Suprapubic skin (tissue), 4 donors: ENCODE measurements around the gene ARHGAP1. TPM values are rescaled to one million over a fixed set of nuclear protein-coding genes. Genes with fewer than 3 reads are reported as not detected.

Source experiments
- DNase-seq, 2 donors: peaks; one replicate each; pipeline ENCODE4 v3.0.0-alpha.2; 2019; ENCODE audit warnings: low spot score in 2 of 2
- H3K27ac ChIP-seq: fragments of 200-600 bp; sonication (generic); one replicate; pipeline ENCODE4 v1.5.1; 2019
- H3K27me3 ChIP-seq: fragments of 200-600 bp; sonication (generic); one replicate; pipeline ENCODE4 v1.5.1; 2019
- H3K36me3 ChIP-seq: fragments of 200-600 bp; sonication (generic); one replicate; pipeline ENCODE4 v1.5.1; 2019
- H3K4me1 ChIP-seq: fragments of 200-600 bp; sonication (generic); one replicate; pipeline ENCODE4 v1.5.1; 2019
- H3K4me3 ChIP-seq: fragments of 200-600 bp; sonication (generic); one replicate; pipeline ENCODE4 v1.5.1; 2019; ENCODE audit warnings: mild to moderate bottlenecking
- H3K9me3 ChIP-seq: fragments of 200-600 bp; sonication (generic); one replicate; pipeline ENCODE4 v1.5.1; 2019
- EP300 ChIP-seq: sonication (generic); formaldehyde crosslinking; IDR thresholded peaks from one replicate; pipeline ENCODE4 v1.6.1; 2017; ENCODE audit warnings: antibody characterized with exemption
- POLR2A ChIP-seq, 2 donors: fragments of 450-650 bp; IDR thresholded peaks; one replicate each; pipeline ENCODE4 v1.6.1; 2017; ENCODE audit warnings: antibody characterized with exemption in 2 of 2, mild to moderate bottlenecking in 2 of 2, moderate library complexity in 2 of 2
- POLR2AphosphoS5 ChIP-seq, 3 donors: sonication (generic); formaldehyde crosslinking; IDR thresholded peaks; one replicate each; pipeline ENCODE4 v1.6.1; 2017; ENCODE audit warnings: antibody characterized with exemption in 3 of 3
- WGBS: methylation state at CpG from one replicate; pipeline ENCODE4 v1.1.5; 2018; 5-methylcytosine and 5-hydroxymethylcytosine counted together
- total RNA-seq, 4 donors: library from RNA; depleted of rRNA; stranded (reverse); fragments of >200 nt; gene quantifications; one replicate each; pipeline ENCODE4 v1.1.0, GENCODE V29; 2016
- TF ChIP-seq, protein P1 (sequence below), 2 donors: fragments of 200-600 bp in 1 of 2; fragments of 450-650 bp in 1 of 2; sonication (generic) in 1 of 2; IDR thresholded peaks; one replicate each; pipeline ENCODE4 v1.5.1; 2016 to 2019; ENCODE audit warnings: antibody characterized with exemption in 2 of 2, mild to moderate bottlenecking in 1 of 2, moderate library complexity in 1 of 2

The ARHGAP1 gene
- total RNA-seq, 4 donors from 2014 or later = 53.7 to 72.5 (median 68.5) TPM

DNA sequence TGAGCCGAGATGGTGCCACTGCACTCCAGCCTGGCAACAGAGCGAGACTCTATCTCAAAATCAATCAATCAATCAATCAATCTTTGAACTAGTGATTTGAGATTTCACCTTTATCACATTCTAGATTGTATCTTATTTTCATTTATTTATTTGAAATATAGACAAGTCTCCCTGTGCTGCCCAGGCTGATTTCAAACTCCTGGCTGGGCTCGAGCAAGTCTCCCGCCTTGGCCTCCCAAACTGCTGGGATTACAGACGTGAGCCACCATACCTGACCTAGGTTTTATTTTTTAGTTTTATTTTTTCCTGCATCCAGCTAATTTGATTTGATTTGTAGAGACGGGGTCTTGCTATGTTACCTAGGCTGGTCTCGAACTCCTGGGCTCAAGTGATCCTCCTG is 35.7 kb upstream of the ARHGAP1 start:
- DNase-seq = no peak
- H3K4me1 ChIP-seq = no peaks in the 10 kb centered on the region
- WGBS = 89% methylated on average over 7 of the region's 7 CpGs
- H3K4me3 ChIP-seq = no peak overlapping the region
- no peak overlapping the region for H3K27ac ChIP-seq
- H3K36me3 ChIP-seq = no peaks in the 10 kb centered on the region
- no peaks in the 10 kb centered on the region for H3K9me3 ChIP-seq
- TF ChIP-seq, protein P1, sequence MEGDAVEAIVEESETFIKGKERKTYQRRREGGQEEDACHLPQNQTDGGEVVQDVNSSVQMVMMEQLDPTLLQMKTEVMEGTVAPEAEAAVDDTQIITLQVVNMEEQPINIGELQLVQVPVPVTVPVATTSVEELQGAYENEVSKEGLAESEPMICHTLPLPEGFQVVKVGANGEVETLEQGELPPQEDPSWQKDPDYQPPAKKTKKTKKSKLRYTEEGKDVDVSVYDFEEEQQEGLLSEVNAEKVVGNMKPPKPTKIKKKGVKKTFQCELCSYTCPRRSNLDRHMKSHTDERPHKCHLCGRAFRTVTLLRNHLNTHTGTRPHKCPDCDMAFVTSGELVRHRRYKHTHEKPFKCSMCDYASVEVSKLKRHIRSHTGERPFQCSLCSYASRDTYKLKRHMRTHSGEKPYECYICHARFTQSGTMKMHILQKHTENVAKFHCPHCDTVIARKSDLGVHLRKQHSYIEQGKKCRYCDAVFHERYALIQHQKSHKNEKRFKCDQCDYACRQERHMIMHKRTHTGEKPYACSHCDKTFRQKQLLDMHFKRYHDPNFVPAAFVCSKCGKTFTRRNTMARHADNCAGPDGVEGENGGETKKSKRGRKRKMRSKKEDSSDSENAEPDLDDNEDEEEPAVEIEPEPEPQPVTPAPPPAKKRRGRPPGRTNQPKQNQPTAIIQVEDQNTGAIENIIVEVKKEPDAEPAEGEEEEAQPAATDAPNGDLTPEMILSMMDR (IDR thresholded peaks at IDR 0.05) = no peak
- TF ChIP-seq POLR2A (IDR thresholded peaks at IDR 0.05) (no peak), POLR2AphosphoS5 (IDR thresholded peaks at IDR 0.05) (no peak), EP300 (no peak)
- H3K27me3 ChIP-seq = no peaks in the 10 kb centered on the region

DNA sequence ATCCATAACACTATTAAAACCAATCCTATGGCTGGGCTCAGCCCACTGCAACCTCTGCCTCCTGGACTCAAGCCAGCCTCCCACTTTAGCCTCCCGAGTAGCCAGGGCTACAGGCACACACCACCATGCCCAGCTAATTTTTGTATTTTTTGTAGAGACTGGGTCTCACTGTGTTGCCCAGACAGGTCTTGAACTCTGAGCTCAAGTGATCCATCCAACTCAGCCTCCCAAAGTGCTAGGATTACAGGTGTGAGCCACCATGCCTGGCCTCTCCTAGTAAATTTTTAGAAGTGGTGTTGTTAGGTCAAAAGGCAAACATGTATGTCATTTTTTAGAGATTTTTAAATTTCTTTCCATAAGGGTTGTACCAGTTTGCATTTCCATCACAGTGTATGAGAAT is 32.8 kb upstream of the ARHGAP1 start:
- Histone ChIP-seq H3K27ac (no peak overlapping the region), H3K4me3 (no peak overlapping the region), H3K27me3 (no peaks in the 10 kb centered on the region), H3K4me1 (no peaks in the 10 kb centered on the region), H3K9me3 (no peaks in the 10 kb centered on the region), H3K36me3 (no peaks in the 10 kb centered on the region)
- DNase-seq = no peak
- WGBS = 84% methylated on average over 1 of the region's 1 CpG
- TF ChIP-seq POLR2A (IDR thresholded peaks at IDR 0.05) (no peak), POLR2AphosphoS5 (IDR thresholded peaks at IDR 0.05) (no peak), EP300 (no peak)
- TF ChIP-seq, protein P1 (IDR thresholded peaks at IDR 0.05) = no peak

DNA sequence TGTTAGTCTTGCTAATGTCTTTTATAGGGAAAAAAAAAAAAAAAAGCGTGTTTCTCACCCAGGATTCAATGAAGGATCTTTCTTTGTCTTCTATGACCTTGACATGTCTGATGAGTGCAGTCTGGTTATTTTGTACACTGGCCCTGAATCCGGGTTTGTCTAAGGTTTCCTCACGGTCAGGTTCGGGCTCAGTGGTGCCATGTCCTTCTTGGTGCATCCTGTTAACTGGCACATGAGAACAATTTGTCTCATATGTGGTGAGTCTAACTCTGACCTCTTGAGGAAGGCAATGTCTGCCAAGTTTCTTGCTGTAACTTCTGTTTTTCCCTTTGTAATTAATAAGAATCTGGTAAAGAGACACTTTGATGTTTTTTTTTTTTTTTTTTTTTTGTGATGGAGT is 31.1 kb upstream of the ARHGAP1 start:
- 88% methylated on average over 4 of the region's 4 CpGs for WGBS
- TF ChIP-seq EP300 (no peak), POLR2A (IDR thresholded peaks at IDR 0.05) (no peak), POLR2AphosphoS5 (IDR thresholded peaks at IDR 0.05) (no peak)
- TF ChIP-seq, protein P1 (IDR thresholded peaks at IDR 0.05) = no peak
- Histone ChIP-seq H3K27ac (no peak overlapping the region), H3K9me3 (no peaks in the 10 kb centered on the region), H3K4me1 (no peaks in the 10 kb centered on the region), H3K36me3 (no peaks in the 10 kb centered on the region), H3K27me3 (no peaks in the 10 kb centered on the region), H3K4me3 (no peak overlapping the region)
- DNase-seq = no peak

DNA sequence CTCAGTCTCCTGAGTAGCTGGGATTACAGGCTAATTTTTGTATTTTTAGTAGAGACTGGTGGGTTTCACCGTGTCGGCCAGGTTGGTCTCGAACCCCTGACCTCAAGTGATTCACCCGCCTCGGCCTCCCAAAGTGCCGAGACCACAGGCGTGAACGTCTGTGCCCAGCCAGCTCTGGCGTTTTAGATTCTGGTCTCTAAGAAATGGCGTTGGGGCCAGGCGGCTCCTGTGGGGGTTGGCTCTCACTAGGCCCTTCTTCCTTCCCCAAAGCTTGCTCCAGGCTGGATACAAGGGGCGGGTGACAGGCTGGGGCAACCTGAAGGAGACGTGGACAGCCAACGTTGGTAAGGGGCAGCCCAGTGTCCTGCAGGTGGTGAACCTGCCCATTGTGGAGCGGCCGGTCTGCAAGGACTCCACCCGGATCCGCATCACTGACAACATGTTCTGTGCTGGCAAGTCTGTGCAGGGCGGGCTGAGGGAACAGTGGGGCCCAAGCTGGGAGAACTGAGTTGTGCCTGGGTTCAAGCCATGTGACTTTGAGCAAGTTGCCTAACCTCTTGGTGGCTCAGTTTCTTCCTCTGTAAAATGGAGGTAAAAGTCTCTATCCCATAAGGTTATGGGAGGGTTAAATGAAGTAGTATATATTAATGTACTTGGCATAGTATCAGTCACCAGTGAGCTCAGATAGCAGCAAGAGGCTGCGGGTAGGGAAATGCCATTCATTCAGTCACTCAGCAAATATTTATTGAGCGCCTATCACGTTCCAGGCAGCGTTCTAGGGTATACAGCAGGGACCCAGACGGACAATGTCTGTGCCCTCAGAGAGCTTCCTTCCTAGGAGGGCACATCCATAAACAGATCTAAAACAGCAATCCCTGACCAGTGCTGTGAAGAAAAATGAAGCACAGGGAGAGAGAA is 28.9 kb upstream of the ARHGAP1 start:
- no peaks in the 10 kb centered on the region for H3K36me3 ChIP-seq
- H3K27me3 ChIP-seq = no peaks in the 10 kb centered on the region
- TF ChIP-seq POLR2A (IDR thresholded peaks at IDR 0.05) = no peak
- TF ChIP-seq POLR2AphosphoS5 (IDR thresholded peaks at IDR 0.05) = no peak
- no peak for TF ChIP-seq EP300
- TF ChIP-seq, protein P1 (IDR thresholded peaks at IDR 0.05) = no peak
- no peak overlapping the region for H3K4me3 ChIP-seq
- no peaks in the 10 kb centered on the region for H3K9me3 ChIP-seq
- 81% methylated on average over 22 of the region's 24 CpGs for WGBS
- H3K27ac ChIP-seq = no peak overlapping the region
- no peaks in the 10 kb centered on the region for H3K4me1 ChIP-seq
- no peak for DNase-seq

DNA sequence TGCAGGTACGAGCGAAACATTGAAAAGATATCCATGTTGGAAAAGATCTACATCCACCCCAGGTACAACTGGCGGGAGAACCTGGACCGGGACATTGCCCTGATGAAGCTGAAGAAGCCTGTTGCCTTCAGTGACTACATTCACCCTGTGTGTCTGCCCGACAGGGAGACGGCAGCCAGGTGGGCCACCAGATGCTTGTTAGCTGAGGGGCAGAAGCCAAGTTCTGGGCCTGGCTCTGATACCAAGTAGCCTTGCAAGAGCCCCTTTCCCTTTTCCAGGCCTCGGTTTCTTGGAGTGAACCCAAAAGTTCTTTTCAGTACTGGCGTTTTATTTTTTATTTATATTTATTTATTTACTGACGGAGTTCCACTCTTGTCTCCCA is 28.2 kb upstream of the ARHGAP1 start:
- no peak overlapping the region for H3K4me3 ChIP-seq
- no peaks in the 10 kb centered on the region for H3K36me3 ChIP-seq
- H3K9me3 ChIP-seq = no peaks in the 10 kb centered on the region
- WGBS = 85% methylated on average over 9 of the region's 9 CpGs
- no peak for DNase-seq
- no peak for TF ChIP-seq POLR2AphosphoS5 (IDR thresholded peaks at IDR 0.05)
- TF ChIP-seq, protein P1 (IDR thresholded peaks at IDR 0.05) = no peak
- no peak for TF ChIP-seq POLR2A (IDR thresholded peaks at IDR 0.05)
- no peak for TF ChIP-seq EP300
- no peak overlapping the region for H3K27ac ChIP-seq
- H3K4me1 ChIP-seq = no peaks in the 10 kb centered on the region
- H3K27me3 ChIP-seq = no peaks in the 10 kb centered on the region
